B cell (primary cell): ENCODE results near the gene ACSM6. TPM values are rescaled to one million over a fixed set of nuclear protein-coding genes. Genes with fewer than 3 reads are reported as not detected.

Experiments
- ATAC-seq: fragments of 200-7000 bp; cut with Tn5 transposase; one replicate; pipeline ENCODE4 v1.10.0; 2021; ENCODE audit warnings: low read depth, mild to moderate bottlenecking, moderate number of reproducible peaks, moderate library complexity
- CTCF ChIA-PET: fragments of 350-600 bp; sonication (Branson Sonifier 250); formaldehyde crosslinking; loops from one replicate; lab custom pipeline; 2021; ENCODE audit warnings: antibody characterized with exemption, inconsistent platforms; lab: Charles Lee
- POLR2A ChIA-PET: fragments of 350-600 bp; sonication (Branson Sonifier 250); formaldehyde crosslinking; loops from one replicate; lab custom pipeline; 2021; ENCODE audit warnings: antibody characterized with exemption; lab: Charles Lee
- DNase-seq: peaks from one replicate; pipeline ENCODE4 v3.0.0; 2013
- H2AFZ ChIP-seq: 2 replicates; pipeline ENCODE4 v1.6.1; 2012; ENCODE audit warnings: mild to moderate bottlenecking, low read depth, low read length; ENCODE audit not compliant: insufficient read depth, poor library complexity, severe bottlenecking
- H3K27ac ChIP-seq, 2 donors: 1 replicate in 1 of 2; 2 replicates in 1 of 2; pipeline ENCODE4 v1.5.1; 2012 to 2013; ENCODE audit warnings: low read length in 2 of 2, mild to moderate bottlenecking in 2 of 2, moderate library complexity in 1 of 2
- H3K27me3 ChIP-seq, 4 experiments: fragments of 200-600 bp in 1 of 4; sonication (generic) in 1 of 4; replicated peaks in 1 of 4; 1 replicate in 2 of 4; 2 replicates in 2 of 4; pipeline versions ENCODE4 v1.6.1 to v1.7.0; 2013 to 2016; ENCODE audit warnings: low read length in 3 of 4, mild to moderate bottlenecking in 2 of 4, mixed read lengths in 1 of 4, moderate library complexity in 1 of 4; ENCODE audit not compliant: insufficient read depth in 4 of 4, control insufficient read depth in 3 of 4; ENCODE audit errors: control extremely low read depth in 1 of 4
- H3K36me3 ChIP-seq, 2 experiments: replicated peaks in 1 of 2; 1 replicate in 1 of 2; 2 replicates in 1 of 2; pipeline versions ENCODE4 v1.6.1 to v1.7.1; 2013; ENCODE audit warnings: low read length in 1 of 2; ENCODE audit not compliant: insufficient read depth in 2 of 2, control insufficient read depth in 1 of 2; ENCODE audit errors: control extremely low read depth in 1 of 2, extremely low read depth in 1 of 2
- H3K4me1 ChIP-seq, 2 donors: fragments of 200-600 bp in 1 of 2; sonication (generic) in 1 of 2; 1 replicate in 1 of 2; 2 replicates in 1 of 2; pipeline versions ENCODE4 v1.5.1 to v1.6.1; 2013 to 2017; ENCODE audit warnings: low read length in 2 of 2; ENCODE audit not compliant: control insufficient read depth in 2 of 2, insufficient read depth in 2 of 2
- H3K4me2 ChIP-seq: replicated peaks from 2 replicates; pipeline ENCODE3; 2012; ENCODE audit warnings: mild to moderate bottlenecking, low read depth, low read length; ENCODE audit not compliant: poor library complexity, severe bottlenecking
- H3K4me3 ChIP-seq, 5 experiments: fragments of 200-600 bp in 1 of 5; sonication (generic) in 1 of 5; 1 replicate in 3 of 5; 2 replicates in 2 of 5; pipeline versions ENCODE4 v1.5.1 to v1.7.0; 2011 to 2016; ENCODE audit warnings: low read length in 4 of 5, mild to moderate bottlenecking in 4 of 5, low read depth in 2 of 5, control low read depth in 1 of 5, moderate library complexity in 1 of 5; ENCODE audit not compliant: insufficient read depth in 1 of 5; ENCODE audit errors: control extremely low read depth in 1 of 5, extremely low read depth in 1 of 5
- H3K79me2 ChIP-seq: fragments of 200-600 bp; sonication (generic); one replicate; pipeline ENCODE4 v1.6.0; 2016; ENCODE audit warnings: low read length; ENCODE audit not compliant: control insufficient read depth, insufficient read depth
- H3K9ac ChIP-seq: fragments of 200-600 bp; sonication (generic); 2 replicates; pipeline ENCODE4 v1.6.1; 2017; ENCODE audit warnings: mild to moderate bottlenecking, low read length, moderate library complexity
- H3K9me3 ChIP-seq, 3 donors: one replicate each; pipeline versions ENCODE4 v1.6.1 to v1.7.1; 2013; ENCODE audit warnings: low read length in 2 of 3; ENCODE audit not compliant: control insufficient read depth in 2 of 3, insufficient read depth in 1 of 3; ENCODE audit errors: control extremely low read depth in 1 of 3
- H4K20me1 ChIP-seq: 2 replicates; pipeline ENCODE4 v1.6.0; 2012; ENCODE audit warnings: mild to moderate bottlenecking, low read length; ENCODE audit not compliant: insufficient read depth, control insufficient read depth, poor library complexity, severe bottlenecking
- H3K27ac Mint-ChIP-seq: one replicate; pipeline ENCODE4 v1.8.0; 2021; ENCODE audit warnings: mixed read lengths
- H3K27me3 Mint-ChIP-seq: one replicate; pipeline ENCODE4 v1.8.0; 2021; ENCODE audit warnings: mixed read lengths
- H3K4me1 Mint-ChIP-seq: one replicate; pipeline ENCODE4 v1.8.0; 2021; ENCODE audit warnings: mixed read lengths
- H3K4me3 Mint-ChIP-seq: one replicate; pipeline ENCODE4 v1.8.0; 2021; ENCODE audit warnings: mixed read lengths
- H3K9me3 Mint-ChIP-seq: one replicate; pipeline ENCODE4 v1.8.0; 2022; ENCODE audit warnings: mixed read lengths; ENCODE audit not compliant: insufficient read depth
- EZH2 ChIP-seq: IDR thresholded peaks from 2 replicates; pipeline ENCODE4 v1.6.1; 2012; ENCODE audit warnings: borderline replicate concordance, low read depth, mild to moderate bottlenecking, moderate library complexity, low read length; ENCODE audit not compliant: insufficient read depth, poor library complexity, severe bottlenecking
- WGBS: methylation state at CpG from one replicate; pipeline ENCODE4 v1.1.5; 2013; ENCODE audit warnings: missing lambda C conversion rate; ENCODE audit not compliant: insufficient coverage; 5-methylcytosine and 5-hydroxymethylcytosine counted together
- intact Hi-C: fragments of 100-400 bp; cut with micrococcal nuclease; formaldehyde crosslinking; loops from one replicate; pipeline ENCODE4 v1.10.0; 2022
- polyA plus RNA-seq: library from polyadenylated mRNA; depleted of rRNA; stranded (reverse); fragments of >200 nt; gene quantifications from 2 replicates; pipeline ENCODE4 v1.2.3, GENCODE V29; 2012
- total RNA-seq, 2 donors: library from RNA; stranded (reverse); fragments of 120-200 nt in 1 of 2; gene quantifications; 1 replicate in 1 of 2; 2 replicates in 1 of 2; pipeline versions ENCODE4 v1.2.3 to v1.2.4, GENCODE V29; 2013 to 2022
- TF ChIP-seq, protein P1 (sequence below): fragments of 200-600 bp; IDR thresholded peaks from one replicate; pipeline ENCODE4 v1.8.0; 2022; ENCODE audit warnings: antibody characterized with exemption, mild to moderate bottlenecking

The ACSM6 gene
- total and polyA plus RNA-seq, 2 donors (not counting 1 experiment from before 2014, with no cell fraction given): not detected

DNA sequence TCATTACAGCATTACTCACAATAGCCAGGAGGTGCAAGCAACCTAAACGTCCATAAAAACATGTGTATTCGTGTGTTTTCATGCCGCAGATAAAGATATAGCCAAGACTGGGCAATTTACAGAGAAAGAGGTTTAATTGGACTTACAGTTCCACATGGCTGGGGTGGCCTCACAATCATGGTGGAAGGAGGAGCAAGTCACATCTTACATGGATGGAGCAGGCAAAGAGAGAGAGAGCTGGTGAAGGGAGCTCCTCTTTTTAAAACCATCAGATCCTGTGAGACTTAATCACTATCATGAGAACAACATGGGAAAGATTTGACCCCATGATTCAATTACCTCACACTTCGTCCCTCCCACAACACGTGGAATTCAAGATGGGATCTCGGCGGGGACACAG, 63.8 kb downstream of the ACSM6 start:
- CTCF ChIA-PET: interaction anchor here (1.4 to 5.5 kb wide), 3 partner anchors 11 to 105 kb away, joined by 3 to 26 read pairs (median 15); no protein-coding TSS in a partner anchor
- intact Hi-C loops: no loop called here
- POLR2A ChIA-PET: no interaction called here

DNA sequence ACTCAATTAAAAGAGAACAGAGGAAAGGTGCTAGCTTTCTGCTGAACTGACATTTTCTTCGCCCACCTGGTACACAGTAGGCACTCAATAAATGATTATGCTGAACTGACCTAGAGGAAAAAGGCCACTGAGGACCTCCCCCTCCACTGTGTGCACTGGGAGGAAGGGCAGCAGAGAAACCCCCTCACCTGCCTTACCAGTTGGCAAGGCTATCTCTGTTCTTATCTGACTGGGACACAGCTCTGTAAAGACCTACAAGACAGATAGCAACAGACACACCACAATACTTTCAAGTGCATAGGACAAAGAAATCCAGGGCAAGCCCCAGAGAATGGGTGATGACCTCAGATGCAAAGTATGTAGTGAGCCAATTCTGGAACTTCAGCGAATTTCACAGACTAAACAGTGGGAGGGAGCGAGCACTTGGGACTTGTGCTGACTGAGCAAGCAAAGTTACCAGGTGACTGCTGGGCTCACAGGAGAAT, 66.4 kb downstream of the ACSM6 start:
- H3K9me3 Mint-ChIP-seq: no peaks in the 10 kb centered on the region

More for the DNA sequence above, 63.8 kb downstream of the ACSM6 start:
- no peak for ATAC-seq
- Mint-ChIP-seq H3K27me3 (no peaks in the 10 kb centered on the region), H3K4me1 (peaks cover 26% of the 10 kb centered on the region), H3K27ac (peak overlapping the region; percentile 1), H3K9me3 (no peaks in the 10 kb centered on the region), H3K4me3 (no peak overlapping the region)
- H3K36me3 ChIP-seq: peaks cover 0 to 59% of the 10 kb centered on the region in 2 experiments
- H2AFZ ChIP-seq: no peak overlapping the region
- no peak overlapping the region for H3K4me3 ChIP-seq
- peaks cover 54% of the 10 kb centered on the region for H3K79me2 ChIP-seq
- TF ChIP-seq, protein P1, sequence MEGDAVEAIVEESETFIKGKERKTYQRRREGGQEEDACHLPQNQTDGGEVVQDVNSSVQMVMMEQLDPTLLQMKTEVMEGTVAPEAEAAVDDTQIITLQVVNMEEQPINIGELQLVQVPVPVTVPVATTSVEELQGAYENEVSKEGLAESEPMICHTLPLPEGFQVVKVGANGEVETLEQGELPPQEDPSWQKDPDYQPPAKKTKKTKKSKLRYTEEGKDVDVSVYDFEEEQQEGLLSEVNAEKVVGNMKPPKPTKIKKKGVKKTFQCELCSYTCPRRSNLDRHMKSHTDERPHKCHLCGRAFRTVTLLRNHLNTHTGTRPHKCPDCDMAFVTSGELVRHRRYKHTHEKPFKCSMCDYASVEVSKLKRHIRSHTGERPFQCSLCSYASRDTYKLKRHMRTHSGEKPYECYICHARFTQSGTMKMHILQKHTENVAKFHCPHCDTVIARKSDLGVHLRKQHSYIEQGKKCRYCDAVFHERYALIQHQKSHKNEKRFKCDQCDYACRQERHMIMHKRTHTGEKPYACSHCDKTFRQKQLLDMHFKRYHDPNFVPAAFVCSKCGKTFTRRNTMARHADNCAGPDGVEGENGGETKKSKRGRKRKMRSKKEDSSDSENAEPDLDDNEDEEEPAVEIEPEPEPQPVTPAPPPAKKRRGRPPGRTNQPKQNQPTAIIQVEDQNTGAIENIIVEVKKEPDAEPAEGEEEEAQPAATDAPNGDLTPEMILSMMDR: no peak
- no peak for TF ChIP-seq EZH2
- no peak overlapping the region for H3K4me2 ChIP-seq
- H3K9ac ChIP-seq: no peak overlapping the region
- WGBS: 100% methylated on average over 3 of the region's 7 CpGs
- H4K20me1 ChIP-seq: peaks cover 9% of the 10 kb centered on the region
- no peaks in the 10 kb centered on the region for H3K27me3 ChIP-seq
- H3K4me1 ChIP-seq: peaks cover 7 to 11% of the 10 kb centered on the region in 2 donors
- peaks cover 0 to 3% (median 0%) of the 10 kb centered on the region in 3 donors for H3K9me3 ChIP-seq
- no peak for DNase-seq
- no peak overlapping the region for H3K27ac ChIP-seq

More for the DNA sequence above, 66.4 kb downstream of the ACSM6 start:
- ATAC-seq (no peak), DNase-seq (no peak)
- H3K4me3 ChIP-seq: no peak overlapping the region
- no peak overlapping the region for H3K9ac ChIP-seq
- Mint-ChIP-seq H3K27me3 (no peaks in the 10 kb centered on the region), H3K27ac (no peak overlapping the region), H3K4me1 (peaks cover 33% of the 10 kb centered on the region), H3K4me3 (no peak overlapping the region)
- peaks cover 0 to 3% (median 0%) of the 10 kb centered on the region in 3 donors for H3K9me3 ChIP-seq
- TF ChIP-seq, protein P1: no peak
- no peak for TF ChIP-seq EZH2
- no peaks in the 10 kb centered on the region for H3K27me3 ChIP-seq
- ChIA-PET POLR2A (no interaction called here), CTCF (interaction anchor here (1.2 to 5.5 kb wide), 5 partner anchors 14 to 103 kb away, joined by 3 to 26 read pairs (median 5); no protein-coding TSS in a partner anchor)
- peak overlapping the region in 1 of 2 donors; percentile 41 for H3K27ac ChIP-seq
- H3K4me1 ChIP-seq: peaks cover 16 to 29% of the 10 kb centered on the region in 2 donors
- H4K20me1 ChIP-seq: peaks cover 9% of the 10 kb centered on the region
- peaks cover 36% of the 10 kb centered on the region for H3K79me2 ChIP-seq
- H3K36me3 ChIP-seq: peaks cover 0 to 56% of the 10 kb centered on the region in 2 experiments
- no peak overlapping the region for H2AFZ ChIP-seq
- 90% methylated on average over 3 of the region's 3 CpGs for WGBS
- no peak overlapping the region for H3K4me2 ChIP-seq
- intact Hi-C loops: no loop called here
